Measurements from ENCODE around the gene PLEKHA5. TPM values are rescaled to one million over a fixed set of nuclear protein-coding genes. Genes with fewer than 3 reads are reported as not detected.
A peak's percentile ranks its signal among the peaks of the same experiment; 100 is the strongest.

The PLEKHA5 gene
- total and polyA plus RNA-seq, 3 experiments from 2014 or later = 5.5 to 8.6 (median 5.7) TPM

- no peaks in the 10 kb centered on the region for H3K4me1 ChIP-seq (ENCODE audit: insufficient read depth, low read length)
- no peak overlapping the region for H3K27ac Mint-ChIP-seq
- H3K4me3 Mint-ChIP-seq = no peak overlapping the region
These were observed 60.9 kb downstream of the PLEKHA5 start for GRCh38 chr12:19190292-19191031.

GRCh38 chr12:19191089-19191488 is 61.6 kb downstream of the PLEKHA5 start:
- no peaks in the 10 kb centered on the region for H3K36me3 ChIP-seq (ENCODE audit: insufficient read depth, low read length)
- H3K27ac Mint-ChIP-seq = no peak overlapping the region
- H3K4me1 ChIP-seq (ENCODE audit: insufficient read depth, low read length) = no peaks in the 10 kb centered on the region
- ChIA-PET CTCF (interaction anchor here (2.1 kb wide), 1 partner anchor 8 kb away, joined by 7 read pairs; no protein-coding TSS in a partner anchor), POLR2A (no interaction called here)
- DNase-seq = no peak
- peaks cover 0 to 5% (median 0%) of the 10 kb centered on the region in 3 donors for H3K4me1 Mint-ChIP-seq
- no peaks in the 10 kb centered on the region for H3K27me3 ChIP-seq (ENCODE audit: insufficient read depth, low read length, poor library complexity, severe bottlenecking)
- no peaks in the 10 kb centered on the region for H3K9me3 ChIP-seq (ENCODE audit: low read length)
- H3K27me3 Mint-ChIP-seq = no peaks in the 10 kb centered on the region
- no peak overlapping the region for H3K4me3 Mint-ChIP-seq
- H3K9me3 Mint-ChIP-seq = no peaks in the 10 kb centered on the region
- no peak overlapping the region for H3K4me3 ChIP-seq (ENCODE audit: low read length)
- H3K36me3 Mint-ChIP-seq = no peaks in the 10 kb centered on the region
- H3K27ac ChIP-seq (ENCODE audit: low read depth, low read length) = no peak overlapping the region

More at GRCh38 chr12:19190292-19191031, 60.9 kb downstream of the PLEKHA5 start:
- CTCF ChIA-PET = interaction anchor here (2.1 kb wide), 1 partner anchor 9 kb away, joined by 7 read pairs; no protein-coding TSS in a partner anchor
- POLR2A ChIA-PET = no interaction called here
- H3K27me3 Mint-ChIP-seq = no peaks in the 10 kb centered on the region
- no peaks in the 10 kb centered on the region for H3K9me3 Mint-ChIP-seq
- no peaks in the 10 kb centered on the region for H3K36me3 Mint-ChIP-seq
- Histone ChIP-seq H3K27ac (ENCODE audit: low read depth, low read length) (no peak overlapping the region), H3K4me3 (ENCODE audit: low read length) (no peak overlapping the region), H3K36me3 (ENCODE audit: insufficient read depth, low read length) (no peaks in the 10 kb centered on the region), H3K27me3 (ENCODE audit: insufficient read depth, low read length, poor library complexity, severe bottlenecking) (no peaks in the 10 kb centered on the region), H3K9me3 (ENCODE audit: low read length) (no peaks in the 10 kb centered on the region)
- DNase-seq = no peak
- H3K4me1 Mint-ChIP-seq = peaks cover 0 to 5% (median 0%) of the 10 kb centered on the region in 3 donors

- Histone ChIP-seq H3K4me1 (ENCODE audit: insufficient read depth, low read length) (no peaks in the 10 kb centered on the region), H3K9me3 (ENCODE audit: low read length) (no peaks in the 10 kb centered on the region), H3K27ac (ENCODE audit: low read depth, low read length) (no peak overlapping the region), H3K36me3 (ENCODE audit: insufficient read depth, low read length) (no peaks in the 10 kb centered on the region), H3K27me3 (ENCODE audit: insufficient read depth, low read length, poor library complexity, severe bottlenecking) (no peaks in the 10 kb centered on the region), H3K4me3 (ENCODE audit: low read length) (no peak overlapping the region)
- Mint-ChIP-seq H3K27me3 (no peaks in the 10 kb centered on the region), H3K4me3 (no peak overlapping the region), H3K36me3 (no peaks in the 10 kb centered on the region), H3K27ac (peak overlapping the region in 2 of 8 donors; percentile 10 to 50), H3K4me1 (peaks cover 0 to 4% (median 0%) of the 10 kb centered on the region in 3 donors), H3K9me3 (no peaks in the 10 kb centered on the region)
- CTCF ChIA-PET = no interaction called here
- no peak for DNase-seq
- POLR2A ChIA-PET = no interaction called here
These were observed 62.0 kb downstream of the PLEKHA5 start for GRCh38 chr12:19191563-19191962.

- DNase-seq = no peak
- H3K4me1 Mint-ChIP-seq = no peaks in the 10 kb centered on the region
- Histone ChIP-seq H3K9me3 (ENCODE audit: low read length) (no peaks in the 10 kb centered on the region), H3K4me3 (ENCODE audit: low read length) (no peak overlapping the region), H3K4me1 (ENCODE audit: insufficient read depth, low read length) (no peaks in the 10 kb centered on the region), H3K36me3 (ENCODE audit: insufficient read depth, low read length) (no peaks in the 10 kb centered on the region), H3K27ac (ENCODE audit: low read depth, low read length) (no peak overlapping the region), H3K27me3 (ENCODE audit: insufficient read depth, low read length, poor library complexity, severe bottlenecking) (no peaks in the 10 kb centered on the region)
- H3K36me3 Mint-ChIP-seq = no peaks in the 10 kb centered on the region
- ChIA-PET CTCF (no interaction called here), POLR2A (no interaction called here)
- no peak overlapping the region for H3K27ac Mint-ChIP-seq
- no peak overlapping the region for H3K4me3 Mint-ChIP-seq
- H3K9me3 Mint-ChIP-seq = no peaks in the 10 kb centered on the region
- no peaks in the 10 kb centered on the region for H3K27me3 Mint-ChIP-seq
These were observed 63.2 kb downstream of the PLEKHA5 start for GRCh38 chr12:19192710-19193109.

- Histone ChIP-seq H3K4me3 (ENCODE audit: low read length) (no peak overlapping the region), H3K36me3 (ENCODE audit: insufficient read depth, low read length) (no peaks in the 10 kb centered on the region), H3K27me3 (ENCODE audit: insufficient read depth, low read length, poor library complexity, severe bottlenecking) (no peaks in the 10 kb centered on the region), H3K27ac (ENCODE audit: low read depth, low read length) (no peak overlapping the region), H3K9me3 (ENCODE audit: low read length) (no peaks in the 10 kb centered on the region), H3K4me1 (ENCODE audit: insufficient read depth, low read length) (no peaks in the 10 kb centered on the region)
- H3K4me3 Mint-ChIP-seq = no peak overlapping the region
- no peaks in the 10 kb centered on the region for H3K9me3 Mint-ChIP-seq
- POLR2A ChIA-PET = no interaction called here
- CTCF ChIA-PET = no interaction called here
- no peaks in the 10 kb centered on the region for H3K36me3 Mint-ChIP-seq
- H3K27me3 Mint-ChIP-seq = no peaks in the 10 kb centered on the region
- no peak overlapping the region for H3K27ac Mint-ChIP-seq
- DNase-seq = no peak
- H3K4me1 Mint-ChIP-seq = no peaks in the 10 kb centered on the region
These were observed 65.4 kb downstream of the PLEKHA5 start for GRCh38 chr12:19194963-19195362.

GRCh38 chr12:19196959-19197630 is 67.6 kb downstream of the PLEKHA5 start:
- H3K27ac Mint-ChIP-seq = no peak overlapping the region
- H3K27me3 Mint-ChIP-seq = no peaks in the 10 kb centered on the region

GRCh38 chr12:19198272-19198671 is 68.7 kb downstream of the PLEKHA5 start:
- Histone ChIP-seq H3K4me3 (ENCODE audit: low read length) (no peak overlapping the region), H3K27ac (ENCODE audit: low read depth, low read length) (no peak overlapping the region), H3K4me1 (ENCODE audit: insufficient read depth, low read length) (no peaks in the 10 kb centered on the region), H3K36me3 (ENCODE audit: insufficient read depth, low read length) (no peaks in the 10 kb centered on the region), H3K9me3 (ENCODE audit: low read length) (no peaks in the 10 kb centered on the region), H3K27me3 (ENCODE audit: insufficient read depth, low read length, poor library complexity, severe bottlenecking) (no peaks in the 10 kb centered on the region)
- Mint-ChIP-seq H3K36me3 (no peaks in the 10 kb centered on the region), H3K27me3 (no peaks in the 10 kb centered on the region), H3K9me3 (no peaks in the 10 kb centered on the region), H3K27ac (no peak overlapping the region), H3K4me3 (no peak overlapping the region), H3K4me1 (no peaks in the 10 kb centered on the region)
- CTCF ChIA-PET = interaction anchor here (2.4 kb wide), 1 partner anchor 8 kb away, joined by 7 read pairs; no protein-coding TSS in a partner anchor
- no peak for DNase-seq
- POLR2A ChIA-PET = no interaction called here

More at GRCh38 chr12:19196959-19197630, 67.6 kb downstream of the PLEKHA5 start:
- Histone ChIP-seq H3K4me3 (ENCODE audit: low read length) (no peak overlapping the region), H3K4me1 (ENCODE audit: insufficient read depth, low read length) (no peaks in the 10 kb centered on the region), H3K27me3 (ENCODE audit: insufficient read depth, low read length, poor library complexity, severe bottlenecking) (no peaks in the 10 kb centered on the region), H3K27ac (ENCODE audit: low read depth, low read length) (no peak overlapping the region), H3K9me3 (ENCODE audit: low read length) (no peaks in the 10 kb centered on the region), H3K36me3 (ENCODE audit: insufficient read depth, low read length) (no peaks in the 10 kb centered on the region)
- H3K4me3 Mint-ChIP-seq = no peak overlapping the region
- ChIA-PET CTCF (no interaction called here), POLR2A (no interaction called here)
- H3K4me1 Mint-ChIP-seq = no peaks in the 10 kb centered on the region
- no peaks in the 10 kb centered on the region for H3K9me3 Mint-ChIP-seq
- no peak for DNase-seq
- H3K36me3 Mint-ChIP-seq = no peaks in the 10 kb centered on the region

- no peaks in the 10 kb centered on the region for H3K4me1 ChIP-seq (ENCODE audit: insufficient read depth, low read length)
- no peak overlapping the region for H3K27ac Mint-ChIP-seq
- no peak for DNase-seq
- H3K4me1 Mint-ChIP-seq = no peaks in the 10 kb centered on the region
- peaks cover 0 to 1% of the 10 kb centered on the region in 2 donors for H3K27me3 Mint-ChIP-seq
- no peak overlapping the region for H3K4me3 Mint-ChIP-seq
- ChIA-PET CTCF (interaction anchor here (1.9 to 2.4 kb wide), 2 partner anchors 9 to 13 kb away, joined by 7 read pairs; no protein-coding TSS in a partner anchor), POLR2A (no interaction called here)
- H3K9me3 ChIP-seq (ENCODE audit: low read length) = no peaks in the 10 kb centered on the region
- H3K27ac ChIP-seq (ENCODE audit: low read depth, low read length) = no peak overlapping the region
- H3K27me3 ChIP-seq (ENCODE audit: insufficient read depth, low read length, poor library complexity, severe bottlenecking) = no peaks in the 10 kb centered on the region
- no peak overlapping the region for H3K4me3 ChIP-seq (ENCODE audit: low read length)
- no peaks in the 10 kb centered on the region for H3K9me3 Mint-ChIP-seq
- H3K36me3 Mint-ChIP-seq = no peaks in the 10 kb centered on the region
- H3K36me3 ChIP-seq (ENCODE audit: insufficient read depth, low read length) = no peaks in the 10 kb centered on the region
These were observed 69.8 kb downstream of the PLEKHA5 start for GRCh38 chr12:19199332-19199731.
